ENCODE data around the gene DDX31. TPM values are rescaled to one million over a fixed set of nuclear protein-coding genes. Genes with fewer than 3 reads are reported as not detected.
A peak's percentile ranks its signal among the peaks of the same experiment; 100 is the strongest.

The DDX31 gene
- total and polyA plus RNA-seq, 2 experiments from 2014 or later: 5.8 to 15.8 TPM

- H3K27ac ChIP-seq: no peak overlapping the region
- peaks cover 8% of the 10 kb centered on the region for H3K4me1 ChIP-seq (ENCODE audit: low read depth)
Observed at GRCh38 chr9:132671620-132672412, 2.0 kb upstream of the DDX31 start.

DNA sequence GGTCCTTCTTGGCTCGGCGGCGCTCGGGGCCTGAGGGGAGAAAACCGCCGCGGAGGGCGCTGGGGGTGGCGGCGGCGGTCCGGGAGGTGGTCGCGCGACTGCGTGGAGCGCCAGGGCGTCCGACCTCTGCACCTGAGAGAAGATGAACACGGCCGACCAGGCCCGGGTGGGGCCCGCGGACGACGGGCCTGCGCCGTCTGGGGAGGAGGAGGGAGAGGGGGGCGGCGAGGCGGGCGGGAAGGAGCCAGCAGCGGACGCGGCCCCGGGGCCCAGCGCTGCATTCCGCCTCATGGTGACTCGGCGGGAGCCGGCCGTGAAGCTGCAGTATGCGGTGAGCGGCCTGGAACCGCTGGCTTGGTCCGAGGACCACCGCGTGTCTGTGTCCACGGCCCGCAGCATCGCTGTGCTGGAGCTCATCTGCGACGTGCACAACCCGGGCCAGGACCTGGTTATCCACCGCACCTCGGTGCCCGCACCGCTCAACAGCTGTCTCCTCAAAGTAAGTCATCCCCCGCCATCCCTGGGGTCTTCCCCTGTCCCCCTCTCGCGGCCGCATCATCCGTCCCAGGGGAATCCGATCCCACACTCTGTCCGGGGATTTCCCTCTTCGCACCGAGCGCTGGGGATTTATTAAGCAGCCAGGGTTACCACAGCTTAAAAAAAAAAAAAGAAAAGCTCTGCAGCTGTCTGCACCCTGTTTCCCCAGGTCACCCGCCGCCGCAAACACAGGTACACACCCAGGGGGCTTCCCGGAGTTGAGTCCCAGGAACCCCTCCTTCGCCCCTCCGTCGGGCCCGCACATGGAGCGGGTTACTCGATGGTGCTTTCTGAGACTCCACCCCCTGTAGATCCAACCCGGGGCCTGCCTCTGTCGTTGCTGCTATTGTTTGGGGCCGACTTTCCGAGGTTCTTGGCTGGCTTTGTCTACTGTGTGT, 941 bp upstream of the DDX31 start, which contains the start of gene GTF3C4:
TSS of gene GTF3C4 (plus strand) at position 8 of the 935 bp plus-strand sequence. CDS start at position 143, 135 bp downstream.
- no peaks in the 10 kb centered on the region for H3K9me3 ChIP-seq (ENCODE audit: low read depth)
- H3K36me3 ChIP-seq: no peaks in the 10 kb centered on the region
- peak; percentile 33 to 67 for DNase-seq (ENCODE audit: low read depth in 1 of 2, low spot score in 1 of 2)
- peak within 1 kb of the TSS; percentile 80 for H3K4me3 ChIP-seq
- H3K4me1 ChIP-seq (ENCODE audit: low read depth): peaks cover 8% of the 10 kb centered on the region
- H3K27me3 ChIP-seq: no peaks in the 10 kb centered on the region
- H3K27ac ChIP-seq: peak within 1 kb of the TSS; percentile 87
- TF ChIP-seq, protein P1, sequence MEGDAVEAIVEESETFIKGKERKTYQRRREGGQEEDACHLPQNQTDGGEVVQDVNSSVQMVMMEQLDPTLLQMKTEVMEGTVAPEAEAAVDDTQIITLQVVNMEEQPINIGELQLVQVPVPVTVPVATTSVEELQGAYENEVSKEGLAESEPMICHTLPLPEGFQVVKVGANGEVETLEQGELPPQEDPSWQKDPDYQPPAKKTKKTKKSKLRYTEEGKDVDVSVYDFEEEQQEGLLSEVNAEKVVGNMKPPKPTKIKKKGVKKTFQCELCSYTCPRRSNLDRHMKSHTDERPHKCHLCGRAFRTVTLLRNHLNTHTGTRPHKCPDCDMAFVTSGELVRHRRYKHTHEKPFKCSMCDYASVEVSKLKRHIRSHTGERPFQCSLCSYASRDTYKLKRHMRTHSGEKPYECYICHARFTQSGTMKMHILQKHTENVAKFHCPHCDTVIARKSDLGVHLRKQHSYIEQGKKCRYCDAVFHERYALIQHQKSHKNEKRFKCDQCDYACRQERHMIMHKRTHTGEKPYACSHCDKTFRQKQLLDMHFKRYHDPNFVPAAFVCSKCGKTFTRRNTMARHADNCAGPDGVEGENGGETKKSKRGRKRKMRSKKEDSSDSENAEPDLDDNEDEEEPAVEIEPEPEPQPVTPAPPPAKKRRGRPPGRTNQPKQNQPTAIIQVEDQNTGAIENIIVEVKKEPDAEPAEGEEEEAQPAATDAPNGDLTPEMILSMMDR (IDR thresholded peaks at IDR 0.05; ENCODE audit: low read depth, low read length): no peak

More at GRCh38 chr9:132671620-132672412, 2.0 kb upstream of the DDX31 start:
- Histone ChIP-seq H3K27me3 (no peaks in the 10 kb centered on the region), H3K9me3 (ENCODE audit: low read depth) (no peaks in the 10 kb centered on the region), H3K4me3 (peak overlapping the region; percentile 80), H3K36me3 (no peaks in the 10 kb centered on the region)
- TF ChIP-seq, protein P1 (IDR thresholded peaks at IDR 0.05; ENCODE audit: low read depth, low read length): no peak
- DNase-seq (ENCODE audit: low read depth in 1 of 2, low spot score in 1 of 2): no peak

DNA sequence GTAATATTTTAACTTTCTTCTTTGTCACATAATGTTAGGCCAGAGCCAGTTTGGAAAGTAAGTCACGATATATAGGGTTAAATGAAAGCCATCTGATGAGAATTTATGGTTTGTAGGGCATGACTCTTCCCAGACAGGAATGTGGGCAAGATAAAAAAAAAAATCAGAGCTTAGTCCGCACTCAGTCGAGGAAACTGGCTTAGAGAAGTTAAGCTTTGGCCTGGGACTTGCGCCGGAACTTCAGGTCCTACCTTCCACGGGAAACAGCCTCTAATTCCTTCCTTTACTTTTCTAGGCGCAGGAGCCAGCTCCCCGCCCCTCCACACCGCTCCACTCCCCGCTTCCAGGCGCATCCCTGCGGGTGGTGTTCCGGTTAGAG, 475 bp downstream of the DDX31 start:
- H3K36me3 ChIP-seq: no peaks in the 10 kb centered on the region
- H3K27me3 ChIP-seq: no peaks in the 10 kb centered on the region
- TF ChIP-seq, protein P1 (IDR thresholded peaks at IDR 0.05; ENCODE audit: low read depth, low read length): no peak
- H3K9me3 ChIP-seq (ENCODE audit: low read depth): no peaks in the 10 kb centered on the region
- peak overlapping the region; percentile 87 for H3K27ac ChIP-seq
- peak overlapping the region; percentile 80 for H3K4me3 ChIP-seq
- peaks cover 8% of the 10 kb centered on the region for H3K4me1 ChIP-seq (ENCODE audit: low read depth)
- no peak for DNase-seq (ENCODE audit: low read depth in 1 of 2, low spot score in 1 of 2)

DNA sequence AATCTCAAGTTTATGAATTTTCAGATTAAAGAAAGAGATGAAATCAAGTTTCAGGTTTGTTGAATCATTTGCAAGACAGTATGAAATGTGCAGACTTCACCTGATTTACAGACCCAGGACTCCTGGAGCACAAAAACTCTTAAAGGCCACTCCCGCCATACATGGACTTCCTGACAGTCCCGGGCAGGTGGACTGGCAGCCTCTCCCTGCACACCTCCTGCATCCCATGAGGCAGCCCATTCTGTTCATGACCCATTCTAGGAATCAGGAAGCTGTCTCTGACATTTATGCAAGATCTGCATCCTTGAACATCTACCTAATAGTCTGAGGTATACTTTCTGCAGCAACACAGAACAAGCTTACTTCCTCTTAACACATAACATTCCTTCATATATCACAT, 5.9 kb downstream of the DDX31 start:
- Histone ChIP-seq H3K4me3 (no peak overlapping the region), H3K27ac (no peak overlapping the region), H3K4me1 (ENCODE audit: low read depth) (no peaks in the 10 kb centered on the region), H3K36me3 (peaks cover 13% of the 10 kb centered on the region), H3K9me3 (ENCODE audit: low read depth) (no peaks in the 10 kb centered on the region), H3K27me3 (no peaks in the 10 kb centered on the region)
- DNase-seq (ENCODE audit: low read depth in 1 of 2, low spot score in 1 of 2): no peak
- TF ChIP-seq, protein P1 (IDR thresholded peaks at IDR 0.05; ENCODE audit: low read depth, low read length): no peak

DNA sequence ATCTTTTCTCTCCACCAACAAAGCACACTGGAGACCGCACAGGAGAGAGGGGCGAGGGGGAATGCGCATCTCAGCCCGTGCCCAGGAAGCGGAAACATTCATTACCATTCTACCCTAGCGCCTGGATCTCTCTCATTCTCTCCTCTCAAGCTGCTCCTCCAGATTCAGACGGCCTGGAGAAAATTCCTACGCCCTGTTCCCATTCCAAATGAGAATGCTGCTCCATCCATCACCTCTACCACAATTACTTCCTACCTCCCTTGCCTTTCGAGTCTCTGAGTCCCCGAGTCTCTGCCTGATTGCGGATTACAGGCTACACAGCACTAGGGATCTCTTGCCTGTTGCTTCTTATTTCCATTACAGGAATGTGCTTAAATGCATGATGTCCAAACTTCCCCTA, 6.7 kb downstream of the DDX31 start:
- H3K9me3 ChIP-seq (ENCODE audit: low read depth): no peaks in the 10 kb centered on the region
- no peak overlapping the region for H3K27ac ChIP-seq
- no peaks in the 10 kb centered on the region for H3K27me3 ChIP-seq
- peaks cover 20% of the 10 kb centered on the region for H3K36me3 ChIP-seq
- no peaks in the 10 kb centered on the region for H3K4me1 ChIP-seq (ENCODE audit: low read depth)
- no peak overlapping the region for H3K4me3 ChIP-seq
- TF ChIP-seq, protein P1 (IDR thresholded peaks at IDR 0.05; ENCODE audit: low read depth, low read length): no peak
- DNase-seq (ENCODE audit: low read depth in 1 of 2, low spot score in 1 of 2): no peak
